ENCODE data around the gene CBL.

Gene CBL

DNA sequence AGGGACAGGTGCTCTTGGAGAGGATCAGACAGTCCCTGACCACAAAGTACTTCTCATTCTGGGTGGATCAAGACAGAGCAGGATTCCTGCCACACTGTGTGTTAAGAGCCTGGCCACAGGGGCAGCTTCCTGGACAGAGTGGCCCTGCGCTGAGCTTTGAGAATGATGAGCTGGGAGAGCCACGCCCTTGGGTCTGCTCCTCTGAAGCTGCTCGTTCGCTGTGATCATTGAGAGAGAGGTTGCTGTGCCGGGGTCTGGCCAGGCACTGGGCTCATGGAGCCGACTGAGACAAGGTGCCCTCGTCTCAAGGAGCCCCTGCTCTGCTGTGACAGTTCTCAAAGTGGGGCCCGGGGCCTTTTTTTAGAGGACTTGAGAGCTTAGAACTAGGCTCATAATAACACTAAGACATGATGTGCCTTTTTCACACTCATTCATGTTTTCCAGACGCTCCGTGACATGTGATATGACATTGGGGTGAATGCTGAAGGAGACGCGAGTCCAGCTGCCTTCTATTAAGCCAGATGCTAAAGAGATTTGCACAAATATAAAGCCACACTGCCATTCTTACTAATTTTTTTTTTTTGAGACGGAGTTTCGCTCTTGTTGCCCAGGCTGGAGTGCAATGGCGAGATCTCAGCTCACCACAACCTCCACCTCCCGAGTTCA, 141.9 kb downstream of the CBL start:
- Histone ChIP-seq H3K4me3 (ENCODE audit: low read depth in 1 of 2, low read length in 1 of 2) (no peak overlapping the region), H3K27ac (no peak overlapping the region), H3K4me1 (ENCODE audit: control insufficient read depth in 1 of 2, insufficient read depth in 1 of 2, low read depth in 1 of 2, low read length in 1 of 2) (no peaks in the 10 kb centered on the region), H3K9me3 (no peaks in the 10 kb centered on the region), H3K27me3 (peaks cover 79% of the 10 kb centered on the region), H3K36me3 (no peaks in the 10 kb centered on the region)
- TF ChIP-seq, protein P1, sequence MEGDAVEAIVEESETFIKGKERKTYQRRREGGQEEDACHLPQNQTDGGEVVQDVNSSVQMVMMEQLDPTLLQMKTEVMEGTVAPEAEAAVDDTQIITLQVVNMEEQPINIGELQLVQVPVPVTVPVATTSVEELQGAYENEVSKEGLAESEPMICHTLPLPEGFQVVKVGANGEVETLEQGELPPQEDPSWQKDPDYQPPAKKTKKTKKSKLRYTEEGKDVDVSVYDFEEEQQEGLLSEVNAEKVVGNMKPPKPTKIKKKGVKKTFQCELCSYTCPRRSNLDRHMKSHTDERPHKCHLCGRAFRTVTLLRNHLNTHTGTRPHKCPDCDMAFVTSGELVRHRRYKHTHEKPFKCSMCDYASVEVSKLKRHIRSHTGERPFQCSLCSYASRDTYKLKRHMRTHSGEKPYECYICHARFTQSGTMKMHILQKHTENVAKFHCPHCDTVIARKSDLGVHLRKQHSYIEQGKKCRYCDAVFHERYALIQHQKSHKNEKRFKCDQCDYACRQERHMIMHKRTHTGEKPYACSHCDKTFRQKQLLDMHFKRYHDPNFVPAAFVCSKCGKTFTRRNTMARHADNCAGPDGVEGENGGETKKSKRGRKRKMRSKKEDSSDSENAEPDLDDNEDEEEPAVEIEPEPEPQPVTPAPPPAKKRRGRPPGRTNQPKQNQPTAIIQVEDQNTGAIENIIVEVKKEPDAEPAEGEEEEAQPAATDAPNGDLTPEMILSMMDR (IDR thresholded peaks at IDR 0.05) = no peak

DNA sequence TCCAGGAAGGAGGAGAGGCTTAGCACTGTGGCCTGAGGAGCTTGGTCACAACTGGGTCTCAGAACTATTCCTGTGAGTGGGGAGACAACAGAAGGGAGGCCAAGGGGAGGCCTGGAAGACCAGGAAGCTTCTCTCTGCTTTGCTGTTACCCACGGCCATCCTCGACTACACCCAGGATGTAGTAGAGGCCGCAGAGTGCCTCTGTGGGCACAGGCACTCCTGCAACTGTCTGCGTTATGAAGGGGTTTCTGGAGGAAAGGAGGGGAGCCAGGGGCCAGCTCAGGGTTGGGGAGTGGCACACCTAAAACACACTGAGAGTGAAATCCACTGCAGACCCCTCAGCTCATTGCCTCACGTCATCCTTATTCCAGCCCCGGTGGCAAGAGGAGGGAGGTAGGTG, 144.2 kb downstream of the CBL start:
- TF ChIP-seq, protein P1 (IDR thresholded peaks at IDR 0.05) = no peak
- no peak overlapping the region for H3K4me3 ChIP-seq (ENCODE audit: low read depth in 1 of 2, low read length in 1 of 2)
- no peaks in the 10 kb centered on the region for H3K36me3 ChIP-seq
- H3K27ac ChIP-seq = no peak overlapping the region
- no peaks in the 10 kb centered on the region for H3K9me3 ChIP-seq
- peaks cover 75% of the 10 kb centered on the region for H3K27me3 ChIP-seq
- H3K4me1 ChIP-seq (ENCODE audit: control insufficient read depth in 1 of 2, insufficient read depth in 1 of 2, low read depth in 1 of 2, low read length in 1 of 2) = no peaks in the 10 kb centered on the region

DNA sequence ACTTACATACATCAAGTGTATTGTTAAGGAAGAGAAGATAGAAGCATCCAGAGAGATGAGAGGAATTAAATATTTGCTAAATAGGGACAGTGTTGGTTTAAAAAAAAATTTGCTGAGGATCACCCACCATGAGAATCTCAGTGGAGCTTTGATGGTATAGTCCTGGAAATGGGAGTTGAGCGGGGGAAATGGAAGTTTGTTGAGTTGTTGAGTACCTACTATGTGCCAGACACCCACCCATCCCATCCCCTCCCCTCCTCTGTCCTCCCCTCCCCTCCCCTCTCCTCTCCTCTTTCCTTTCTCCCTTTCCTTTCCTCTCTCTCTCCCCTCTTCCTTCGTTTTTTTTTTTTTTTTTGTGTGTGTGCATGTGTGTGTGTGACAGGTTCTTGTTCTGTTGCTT, 145.1 kb downstream of the CBL start:
- H3K4me1 ChIP-seq (ENCODE audit: control insufficient read depth in 1 of 2, insufficient read depth in 1 of 2, low read depth in 1 of 2, low read length in 1 of 2) = peaks cover 2 to 3% of the 10 kb centered on the region in 2 experiments
- peaks cover 75% of the 10 kb centered on the region for H3K27me3 ChIP-seq
- no peak overlapping the region for H3K4me3 ChIP-seq (ENCODE audit: low read depth in 1 of 2, low read length in 1 of 2)
- H3K9me3 ChIP-seq = no peaks in the 10 kb centered on the region
- TF ChIP-seq, protein P1 (IDR thresholded peaks at IDR 0.05) = no peak
- no peaks in the 10 kb centered on the region for H3K36me3 ChIP-seq
- no peak overlapping the region for H3K27ac ChIP-seq

DNA sequence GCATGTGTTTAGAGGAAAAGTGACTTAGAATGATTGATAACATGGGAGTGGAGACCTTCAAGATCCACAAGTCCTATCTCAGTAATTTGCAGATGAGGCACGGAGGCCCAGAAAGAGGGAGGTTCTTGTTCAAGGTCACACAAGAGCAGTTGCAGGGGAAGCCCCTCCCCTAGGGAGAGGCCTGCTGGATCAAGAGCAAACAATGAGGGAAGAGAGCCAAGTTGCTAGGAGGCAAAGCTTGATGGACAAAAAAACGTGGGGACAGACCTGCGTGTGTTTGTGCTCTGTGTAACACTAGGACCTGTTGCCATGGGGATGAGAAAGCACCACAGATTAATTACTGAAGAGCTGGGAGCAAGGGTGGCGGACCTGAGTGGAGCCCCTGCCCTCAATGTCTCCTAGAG, 146.7 kb downstream of the CBL start:
- H3K9me3 ChIP-seq = no peaks in the 10 kb centered on the region
- no peak overlapping the region for H3K4me3 ChIP-seq (ENCODE audit: low read depth in 1 of 2, low read length in 1 of 2)
- H3K27ac ChIP-seq = no peak overlapping the region
- TF ChIP-seq, protein P1 (IDR thresholded peaks at IDR 0.05) = no peak
- peaks cover 8 to 10% of the 10 kb centered on the region in 2 experiments for H3K4me1 ChIP-seq (ENCODE audit: control insufficient read depth in 1 of 2, insufficient read depth in 1 of 2, low read depth in 1 of 2, low read length in 1 of 2)
- peaks cover 75% of the 10 kb centered on the region for H3K27me3 ChIP-seq
- no peaks in the 10 kb centered on the region for H3K36me3 ChIP-seq

DNA sequence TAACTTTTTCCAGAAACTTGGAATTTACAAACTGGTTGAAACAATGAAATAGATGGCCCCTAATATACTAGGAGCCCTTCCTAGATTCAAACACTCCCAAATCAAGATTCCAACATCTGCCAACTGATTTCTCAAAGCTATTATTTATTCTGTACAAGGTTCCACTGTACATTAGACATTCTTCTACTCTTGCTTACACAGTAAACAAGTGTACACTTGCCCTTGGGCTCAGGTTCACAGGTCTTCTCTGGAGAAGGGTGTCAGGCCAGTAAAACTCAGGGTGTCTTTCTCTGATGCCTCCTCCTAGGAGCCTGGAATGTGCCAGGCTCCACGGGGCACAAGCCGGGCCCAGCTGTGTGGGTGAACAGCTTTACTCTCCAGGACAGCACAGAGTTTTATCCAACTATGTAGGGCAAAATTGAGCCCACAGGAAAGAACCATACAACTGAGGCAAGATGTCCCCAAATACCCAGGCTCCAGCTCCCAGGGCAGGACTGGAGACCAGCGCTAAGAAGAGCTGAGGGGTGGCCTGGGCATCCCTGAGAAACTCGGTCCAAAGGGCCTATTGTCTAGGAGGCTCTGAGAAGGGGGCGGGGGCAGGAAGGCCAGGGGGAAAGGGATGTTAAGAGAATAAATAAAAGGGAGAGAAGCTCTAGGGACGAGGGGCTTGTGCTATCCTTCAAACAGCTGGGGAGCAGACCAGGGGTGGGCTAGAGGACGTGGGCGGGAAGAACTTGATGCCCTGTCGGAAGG, 149.1 kb downstream of the CBL start:
- Histone ChIP-seq H3K27me3 (peaks cover 86% of the 10 kb centered on the region), H3K4me3 (ENCODE audit: low read depth in 1 of 2, low read length in 1 of 2) (no peak overlapping the region), H3K4me1 (ENCODE audit: control insufficient read depth in 1 of 2, insufficient read depth in 1 of 2, low read depth in 1 of 2, low read length in 1 of 2) (peaks cover 8 to 10% of the 10 kb centered on the region in 2 experiments), H3K27ac (no peak overlapping the region), H3K36me3 (no peaks in the 10 kb centered on the region), H3K9me3 (no peaks in the 10 kb centered on the region)
- TF ChIP-seq, protein P1 (IDR thresholded peaks at IDR 0.05) = no peak

Data from neutrophil (primary cell).